HCT116 (cell line): Measurements from ENCODE around the gene RAPGEF1. TPM values are rescaled to one million over a fixed set of nuclear protein-coding genes. Genes with fewer than 3 reads are reported as not detected.

Experiments used
- ATAC-seq: fragments of 200-7000 bp; cut with Tn5 transposase; 2 replicates; pipeline ENCODE4 v1.9.1; 2020; ENCODE audit warnings: mild to moderate bottlenecking, moderate library complexity
- BruUV-seq: library from RNA; stranded (reverse); fragments of 400-500 nt; replicated peaks from 2 replicates; lab custom pipeline; 2021; lab: Mats Ljungman, UMichigan
- CTCF ChIA-PET: fragments of 300-600 bp; sonication (Branson Sonifier 250); formaldehyde crosslinking; loops from one replicate; lab custom pipeline; 2021; ENCODE audit warnings: antibody characterized with exemption; lab: Charles Lee
- POLR2A ChIA-PET: fragments of 300-600, 350-600 bp; sonication (Branson Sonifier 250); formaldehyde crosslinking; loops from one replicate; lab custom pipeline; 2021; ENCODE audit warnings: antibody characterized with exemption; lab: Charles Lee
- RAD21 ChIA-PET, 2 experiments: fragments of 300-600 bp; sonication (Branson Sonifier 250); formaldehyde crosslinking; loops; one replicate each; lab custom pipeline; 2023; ENCODE audit warnings: low total read pairs in 2 of 2; ENCODE audit not compliant: uncharacterized antibody in 2 of 2, unreplicated experiment in 2 of 2, low non-redundant PET in 1 of 2; lab: Charles Lee
- DNase-seq: peaks from one replicate; pipeline ENCODE4 v3.0.0-alpha.2; 2010; ENCODE audit warnings: low read depth, low spot score
- H2AFZ ChIP-seq: fragments of 200-600 bp; shearing (Covaris generic), sonication (generic); 2 replicates; pipeline ENCODE4 v1.6.1; 2017; ENCODE audit warnings: low read depth, mixed run types, mixed read lengths, antibody characterized with exemption, low read length; ENCODE audit not compliant: poor library complexity, severe bottlenecking
- H3K27ac ChIP-seq: 2 replicates; pipeline ENCODE4 v1.5.1; 2012; ENCODE audit warnings: low read depth, low read length
- H3K27me3 ChIP-seq: fragments of 200-600 bp; sonication (generic); 2 replicates; pipeline ENCODE4 v1.6.1; 2016; ENCODE audit warnings: mixed run types, low read length, mixed read lengths; ENCODE audit not compliant: insufficient read depth
- H3K36me3 ChIP-seq, 2 experiments: fragments of 200-500 bp in 1 of 2; fragments of 200-600 bp in 1 of 2; sonication (Bioruptor generic) in 1 of 2; sonication (generic) in 1 of 2; 2 replicates each; pipeline versions ENCODE4 v1.5.1 to v1.6.1; 2014 to 2016; ENCODE audit warnings: low read length in 2 of 2, inconsistent platforms in 1 of 2, mixed read lengths in 1 of 2, mixed run types in 1 of 2; ENCODE audit not compliant: insufficient read depth in 2 of 2, control insufficient read depth in 1 of 2
- H3K4me1 ChIP-seq, 2 experiments: fragments of 200-600 bp in 1 of 2; sonication (generic) in 1 of 2; 2 replicates each; pipeline versions ENCODE4 v1.5.1 to v1.6.1; 2012 to 2017; ENCODE audit warnings: low read length in 2 of 2, inconsistent platforms in 1 of 2, mild to moderate bottlenecking in 1 of 2, mixed read lengths in 1 of 2, mixed run types in 1 of 2, moderate library complexity in 1 of 2; ENCODE audit not compliant: insufficient read depth in 2 of 2, control insufficient read depth in 1 of 2
- H3K4me2 ChIP-seq: fragments of 200-600 bp; sonication (generic); 2 replicates; pipeline ENCODE4 v1.6.1; 2017; ENCODE audit warnings: mixed run types, low read length, mixed read lengths
- H3K4me3 ChIP-seq, 2 experiments: fragments of 200-600 bp in 1 of 2; sonication (generic) in 1 of 2; replicated peaks in 1 of 2; 2 replicates each; pipeline ENCODE4 v1.5.1; 2011 to 2016; ENCODE audit warnings: low read length in 2 of 2, control low read depth in 1 of 2, low read depth in 1 of 2, mild to moderate bottlenecking in 1 of 2, mixed read lengths in 1 of 2, mixed run types in 1 of 2
- H3K79me2 ChIP-seq: fragments of 200-600 bp; sonication (generic); 2 replicates; pipeline ENCODE4 v1.6.1; 2017; ENCODE audit warnings: mild to moderate bottlenecking, mixed run types, low read length, moderate library complexity, mixed read lengths; ENCODE audit not compliant: insufficient read depth
- H3K9ac ChIP-seq: fragments of 200-600 bp; sonication (generic); 2 replicates; pipeline ENCODE4 v1.6.1; 2016; ENCODE audit warnings: low read length, mixed read lengths
- H3K9me2 ChIP-seq: fragments of 200-600 bp; sonication (generic), shearing (Covaris generic); 2 replicates; pipeline ENCODE4 v1.6.1; 2017; ENCODE audit warnings: mixed run types, mild to moderate bottlenecking, moderate library complexity; ENCODE audit not compliant: insufficient read depth
- H3K9me3 ChIP-seq, 2 experiments: fragments of 200-500 bp in 1 of 2; fragments of 200-600 bp in 1 of 2; sonication (Bioruptor generic) in 1 of 2; sonication (generic) in 1 of 2; 2 replicates each; pipeline ENCODE4 v1.6.1; 2014 to 2017; ENCODE audit warnings: low read length in 2 of 2, mixed read lengths in 2 of 2, inconsistent platforms in 1 of 2, low read depth in 1 of 2, mild to moderate bottlenecking in 1 of 2, mixed run types in 1 of 2, moderate library complexity in 1 of 2; ENCODE audit not compliant: control insufficient read depth in 1 of 2, insufficient read depth in 1 of 2
- H4K20me1 ChIP-seq: fragments of 200-600 bp; sonication (generic), shearing (Covaris generic); 2 replicates; pipeline ENCODE4 v1.6.1; 2017; ENCODE audit warnings: mixed run types, mild to moderate bottlenecking, moderate library complexity; ENCODE audit not compliant: insufficient read depth
- CBX3 ChIP-seq: IDR thresholded peaks from 2 replicates; pipeline ENCODE4 v1.6.1; 2012; ENCODE audit warnings: low read depth
- ELF1 ChIP-seq: IDR thresholded peaks from 2 replicates; pipeline ENCODE4 v1.6.1; 2012; ENCODE audit warnings: low read depth, borderline replicate concordance
- EZH2 ChIP-seq: fragments of 200-600 bp; sonication (generic); IDR thresholded peaks from 2 replicates; pipeline ENCODE4 v1.6.1; 2017; ENCODE audit warnings: antibody characterized with exemption, mixed run types
- FOSL1 ChIP-seq: IDR thresholded peaks from 2 replicates; pipeline ENCODE4 v1.6.1; 2012; ENCODE audit warnings: low read depth
- JUND ChIP-seq: IDR thresholded peaks from 2 replicates; pipeline ENCODE4 v1.6.1; 2012
- RAD21 ChIP-seq: IDR thresholded peaks from 2 replicates; pipeline ENCODE4 v1.6.1; 2012; ENCODE audit warnings: low read depth, mild to moderate bottlenecking
- SP1 ChIP-seq: IDR thresholded peaks from 2 replicates; pipeline ENCODE4 v1.6.1; 2012; ENCODE audit warnings: low read depth
- TCF7L2 ChIP-seq: IDR thresholded peaks from 2 replicates; pipeline ENCODE4 v1.7.0; 2011; ENCODE audit warnings: borderline replicate concordance, inconsistent platforms; ENCODE audit not compliant: insufficient read depth, insufficient read length; ENCODE audit errors: extremely low read depth
- intact Hi-C: fragments of 100-400 bp; cut with micrococcal nuclease; formaldehyde crosslinking; loops from 2 replicates; pipeline ENCODE4 v1.10.0; 2022
- total RNA-seq: library from RNA; stranded (reverse); gene quantifications from one replicate; pipeline ENCODE4 v1.2.1, GENCODE V29; 2021; ENCODE audit not compliant: unreplicated experiment

The RAPGEF1 gene
- total RNA-seq, 1 experiment from 2014 or later, result 43.0 TPM

- BruUV-seq, result no TSS peak
- Histone ChIP-seq H2AFZ (no peak overlapping the region), H3K4me1 (peaks cover 0 to 13% of the 10 kb centered on the region in 2 experiments; a peak in 1 of 4 replicates), H4K20me1 (no peaks in the 10 kb centered on the region), H3K4me3 (no peak overlapping the region), H3K27me3 (no peaks in the 10 kb centered on the region), H3K79me2 (peaks cover 11% of the 10 kb centered on the region; the same call in 1 of the 2 replicates), H3K9me3 (no peaks in the 10 kb centered on the region), H3K4me2 (no peak overlapping the region), H3K9me2 (no peaks in the 10 kb centered on the region), H3K36me3 (peaks cover 4 to 19% of the 10 kb centered on the region in 2 experiments; a peak in 3 of 4 replicates), H3K9ac (no peak overlapping the region), H3K27ac (no peak overlapping the region)
- TF ChIP-seq JUND (no peak), TCF7L2 (no peak), EZH2 (no peak), FOSL1 (no peak), SP1 (no peak), CBX3 (no peak), ELF1 (no peak), RAD21 (no peak)
- ChIA-PET CTCF (no interaction called here), RAD21 (no interaction called here), POLR2A (no interaction called here)
- ATAC-seq, result no peak
- intact Hi-C loops, result no loop called here
- DNase-seq, result no peak
These were observed 211.7 kb downstream of the RAPGEF1 start for GRCh38 chr9:131528186-131528585.

Other genes with a start within 250 kb of the RAPGEF1 start
- 21.4 TPM for gene POMT1, start 237.2 kb downstream of the RAPGEF1 start, total RNA-seq
- gene UCK1, start 208.8 kb downstream of the RAPGEF1 start, total RNA-seq, result 17.5 TPM
- gene PRRT1B, start 194.6 kb downstream of the RAPGEF1 start, total RNA-seq, result not detected